HCT116 (cell line): ENCODE results near the gene SLC22A23. TPM values are rescaled to one million over a fixed set of nuclear protein-coding genes. Genes with fewer than 3 reads are reported as not detected.

ENCODE experiments used
- ATAC-seq: fragments of 200-7000 bp; cut with Tn5 transposase; 2 replicates; pipeline ENCODE4 v1.9.1; 2020; ENCODE audit warnings: mild to moderate bottlenecking, moderate library complexity
- BruUV-seq: library from RNA; stranded (reverse); fragments of 400-500 nt; replicated peaks from 2 replicates; lab custom pipeline; 2021; lab: Mats Ljungman, UMichigan
- CTCF ChIA-PET: fragments of 300-600 bp; sonication (Branson Sonifier 250); formaldehyde crosslinking; loops from one replicate; lab custom pipeline; 2021; ENCODE audit warnings: antibody characterized with exemption; lab: Charles Lee
- POLR2A ChIA-PET: fragments of 300-600, 350-600 bp; sonication (Branson Sonifier 250); formaldehyde crosslinking; loops from one replicate; lab custom pipeline; 2021; ENCODE audit warnings: antibody characterized with exemption; lab: Charles Lee
- RAD21 ChIA-PET, 2 experiments: fragments of 300-600 bp; sonication (Branson Sonifier 250); formaldehyde crosslinking; loops; one replicate each; lab custom pipeline; 2023; ENCODE audit warnings: low total read pairs in 2 of 2; ENCODE audit not compliant: uncharacterized antibody in 2 of 2, unreplicated experiment in 2 of 2, low non-redundant PET in 1 of 2; lab: Charles Lee
- DNase-seq: peaks from one replicate; pipeline ENCODE4 v3.0.0-alpha.2; 2010; ENCODE audit warnings: low read depth, low spot score
- H2AFZ ChIP-seq: fragments of 200-600 bp; shearing (Covaris generic), sonication (generic); 2 replicates; pipeline ENCODE4 v1.6.1; 2017; ENCODE audit warnings: low read depth, mixed run types, mixed read lengths, antibody characterized with exemption, low read length; ENCODE audit not compliant: poor library complexity, severe bottlenecking
- H3K27ac ChIP-seq: 2 replicates; pipeline ENCODE4 v1.5.1; 2012; ENCODE audit warnings: low read depth, low read length
- H3K27me3 ChIP-seq: fragments of 200-600 bp; sonication (generic); 2 replicates; pipeline ENCODE4 v1.6.1; 2016; ENCODE audit warnings: mixed run types, low read length, mixed read lengths; ENCODE audit not compliant: insufficient read depth
- H3K36me3 ChIP-seq, 2 experiments: fragments of 200-500 bp in 1 of 2; fragments of 200-600 bp in 1 of 2; sonication (Bioruptor generic) in 1 of 2; sonication (generic) in 1 of 2; 2 replicates each; pipeline versions ENCODE4 v1.5.1 to v1.6.1; 2014 to 2016; ENCODE audit warnings: low read length in 2 of 2, inconsistent platforms in 1 of 2, mixed read lengths in 1 of 2, mixed run types in 1 of 2; ENCODE audit not compliant: insufficient read depth in 2 of 2, control insufficient read depth in 1 of 2
- H3K4me1 ChIP-seq, 2 experiments: fragments of 200-600 bp in 1 of 2; sonication (generic) in 1 of 2; 2 replicates each; pipeline versions ENCODE4 v1.5.1 to v1.6.1; 2012 to 2017; ENCODE audit warnings: low read length in 2 of 2, inconsistent platforms in 1 of 2, mild to moderate bottlenecking in 1 of 2, mixed read lengths in 1 of 2, mixed run types in 1 of 2, moderate library complexity in 1 of 2; ENCODE audit not compliant: insufficient read depth in 2 of 2, control insufficient read depth in 1 of 2
- H3K4me2 ChIP-seq: fragments of 200-600 bp; sonication (generic); 2 replicates; pipeline ENCODE4 v1.6.1; 2017; ENCODE audit warnings: mixed run types, low read length, mixed read lengths
- H3K4me3 ChIP-seq, 2 experiments: fragments of 200-600 bp in 1 of 2; sonication (generic) in 1 of 2; replicated peaks in 1 of 2; 2 replicates each; pipeline ENCODE4 v1.5.1; 2011 to 2016; ENCODE audit warnings: low read length in 2 of 2, control low read depth in 1 of 2, low read depth in 1 of 2, mild to moderate bottlenecking in 1 of 2, mixed read lengths in 1 of 2, mixed run types in 1 of 2
- H3K79me2 ChIP-seq: fragments of 200-600 bp; sonication (generic); 2 replicates; pipeline ENCODE4 v1.6.1; 2017; ENCODE audit warnings: mild to moderate bottlenecking, mixed run types, low read length, moderate library complexity, mixed read lengths; ENCODE audit not compliant: insufficient read depth
- H3K9ac ChIP-seq: fragments of 200-600 bp; sonication (generic); 2 replicates; pipeline ENCODE4 v1.6.1; 2016; ENCODE audit warnings: low read length, mixed read lengths
- H3K9me2 ChIP-seq: fragments of 200-600 bp; sonication (generic), shearing (Covaris generic); 2 replicates; pipeline ENCODE4 v1.6.1; 2017; ENCODE audit warnings: mixed run types, mild to moderate bottlenecking, moderate library complexity; ENCODE audit not compliant: insufficient read depth
- H3K9me3 ChIP-seq, 2 experiments: fragments of 200-500 bp in 1 of 2; fragments of 200-600 bp in 1 of 2; sonication (Bioruptor generic) in 1 of 2; sonication (generic) in 1 of 2; 2 replicates each; pipeline ENCODE4 v1.6.1; 2014 to 2017; ENCODE audit warnings: low read length in 2 of 2, mixed read lengths in 2 of 2, inconsistent platforms in 1 of 2, low read depth in 1 of 2, mild to moderate bottlenecking in 1 of 2, mixed run types in 1 of 2, moderate library complexity in 1 of 2; ENCODE audit not compliant: control insufficient read depth in 1 of 2, insufficient read depth in 1 of 2
- H4K20me1 ChIP-seq: fragments of 200-600 bp; sonication (generic), shearing (Covaris generic); 2 replicates; pipeline ENCODE4 v1.6.1; 2017; ENCODE audit warnings: mixed run types, mild to moderate bottlenecking, moderate library complexity; ENCODE audit not compliant: insufficient read depth
- CBX3 ChIP-seq: IDR thresholded peaks from 2 replicates; pipeline ENCODE4 v1.6.1; 2012; ENCODE audit warnings: low read depth
- EGR1 ChIP-seq: IDR thresholded peaks from 2 replicates; pipeline ENCODE4 v1.6.1; 2012; ENCODE audit warnings: low read depth
- ELF1 ChIP-seq: IDR thresholded peaks from 2 replicates; pipeline ENCODE4 v1.6.1; 2012; ENCODE audit warnings: low read depth, borderline replicate concordance
- EZH2 ChIP-seq: fragments of 200-600 bp; sonication (generic); IDR thresholded peaks from 2 replicates; pipeline ENCODE4 v1.6.1; 2017; ENCODE audit warnings: antibody characterized with exemption, mixed run types
- EZH2phosphoT487 ChIP-seq: fragments of 200-600 bp; IDR thresholded peaks from 2 replicates; pipeline ENCODE4 v1.6.1; 2018; ENCODE audit warnings: antibody characterized with exemption, borderline replicate concordance
- FOSL1 ChIP-seq: IDR thresholded peaks from 2 replicates; pipeline ENCODE4 v1.6.1; 2012; ENCODE audit warnings: low read depth
- POLR2AphosphoS5 ChIP-seq: IDR thresholded peaks from 2 replicates; pipeline ENCODE4 v1.6.1; 2011; ENCODE audit warnings: mild to moderate bottlenecking, low read depth, low read length, moderate library complexity
- RAD21 ChIP-seq: IDR thresholded peaks from 2 replicates; pipeline ENCODE4 v1.6.1; 2012; ENCODE audit warnings: low read depth, mild to moderate bottlenecking
- SIN3A ChIP-seq: IDR thresholded peaks from 2 replicates; pipeline ENCODE4 v1.6.1; 2012; ENCODE audit warnings: low read depth
- TCF7L2 ChIP-seq: IDR thresholded peaks from 2 replicates; pipeline ENCODE4 v1.7.0; 2011; ENCODE audit warnings: borderline replicate concordance, inconsistent platforms; ENCODE audit not compliant: insufficient read depth, insufficient read length; ENCODE audit errors: extremely low read depth
- ZFX ChIP-seq: fragments of 450-650 bp; IDR thresholded peaks from 2 replicates; pipeline ENCODE4 v1.6.1; 2017
- ZNF274 ChIP-seq: fragments of 200-500 bp; sonication (Bioruptor generic); IDR thresholded peaks from 2 replicates; pipeline ENCODE4 v1.6.1; 2014; ENCODE audit warnings: mild to moderate bottlenecking, low read depth, low read length, inconsistent platforms
- intact Hi-C: fragments of 100-400 bp; cut with micrococcal nuclease; formaldehyde crosslinking; loops from 2 replicates; pipeline ENCODE4 v1.10.0; 2022
- total RNA-seq: library from RNA; stranded (reverse); gene quantifications from one replicate; pipeline ENCODE4 v1.2.1, GENCODE V29; 2021; ENCODE audit not compliant: unreplicated experiment
- TF ChIP-seq, protein P1 (sequence below): IDR thresholded peaks from 2 replicates; pipeline ENCODE4 v1.6.1; 2012; ENCODE audit warnings: low read depth
- TF ChIP-seq, protein P2 (sequence below): IDR thresholded peaks from 2 replicates; pipeline ENCODE4 v1.6.1; 2012
- TF ChIP-seq, protein P3 (sequence below): IDR thresholded peaks from 2 replicates; pipeline ENCODE4 v1.6.1; 2012

SLC22A23 gene
- total RNA-seq, 1 experiment from 2014 or later: 11.5 TPM

DNA sequence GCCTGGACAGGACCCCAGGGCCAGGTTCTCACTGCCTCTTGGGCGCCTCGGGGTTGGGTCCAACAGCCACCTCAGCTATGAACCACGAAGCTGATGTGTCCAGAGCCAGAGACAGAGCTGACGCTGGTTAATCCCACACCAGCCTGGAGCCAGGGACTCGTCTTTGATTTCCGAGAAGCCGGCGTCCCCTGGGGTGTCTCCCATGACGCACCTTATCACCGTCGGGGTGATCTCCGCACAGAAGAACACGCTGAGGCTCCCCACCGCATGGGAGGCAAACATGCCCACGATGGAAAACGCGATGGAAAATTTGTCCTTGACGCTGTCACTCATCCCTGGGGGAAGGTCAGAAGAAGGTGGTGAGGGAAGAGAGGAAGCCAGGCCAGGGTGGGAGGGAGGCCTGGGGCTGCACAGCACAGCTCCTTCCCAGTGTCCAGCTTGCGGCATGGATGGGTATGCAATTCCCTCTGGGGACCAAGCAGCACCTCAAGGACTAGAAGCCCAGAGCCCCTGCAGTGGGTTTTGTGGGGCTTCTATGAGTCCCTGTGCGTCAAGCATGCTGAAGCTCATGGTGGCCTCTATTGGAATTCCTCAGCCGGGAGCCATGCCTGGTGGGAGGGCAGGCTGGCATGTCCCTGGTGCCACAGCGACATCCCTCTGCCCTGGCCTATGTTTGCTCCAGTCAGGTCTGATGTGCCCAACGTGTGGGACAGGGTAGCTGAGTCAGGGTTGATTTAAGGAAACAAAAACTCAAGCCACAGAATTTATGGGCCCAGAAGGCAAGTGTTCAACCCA, 173.0 kb downstream of the SLC22A23 start:
- DNase-seq (no peak), ATAC-seq (no peak)
- H3K4me1 ChIP-seq: no peaks in the 10 kb centered on the region
- intact Hi-C loops: no loop called here
- no peak overlapping the region for H3K4me3 ChIP-seq
- no peaks in the 10 kb centered on the region for H3K36me3 ChIP-seq
- H3K9ac ChIP-seq: no peak overlapping the region
- H2AFZ ChIP-seq: no peak overlapping the region
- H3K79me2 ChIP-seq: no peaks in the 10 kb centered on the region
- no peaks in the 10 kb centered on the region for H4K20me1 ChIP-seq
- H3K4me2 ChIP-seq: no peak overlapping the region
- H3K9me2 ChIP-seq: no peaks in the 10 kb centered on the region
- no peak overlapping the region for H3K27ac ChIP-seq
- no peaks in the 10 kb centered on the region for H3K27me3 ChIP-seq
- ChIA-PET CTCF (no interaction called here), POLR2A (no interaction called here), RAD21 (no interaction called here)
- no TSS peak for BruUV-seq
- TF ChIP-seq TCF7L2 (no peak), EZH2 (no peak), RAD21 (no peak), EGR1 (no peak), POLR2AphosphoS5 (no peak), ZFX (no peak), EZH2phosphoT487 (no peak), ELF1 (no peak), SIN3A (no peak), ZNF274 (no peak), CBX3 (no peak), FOSL1 (no peak)
- TF ChIP-seq, protein P1, sequence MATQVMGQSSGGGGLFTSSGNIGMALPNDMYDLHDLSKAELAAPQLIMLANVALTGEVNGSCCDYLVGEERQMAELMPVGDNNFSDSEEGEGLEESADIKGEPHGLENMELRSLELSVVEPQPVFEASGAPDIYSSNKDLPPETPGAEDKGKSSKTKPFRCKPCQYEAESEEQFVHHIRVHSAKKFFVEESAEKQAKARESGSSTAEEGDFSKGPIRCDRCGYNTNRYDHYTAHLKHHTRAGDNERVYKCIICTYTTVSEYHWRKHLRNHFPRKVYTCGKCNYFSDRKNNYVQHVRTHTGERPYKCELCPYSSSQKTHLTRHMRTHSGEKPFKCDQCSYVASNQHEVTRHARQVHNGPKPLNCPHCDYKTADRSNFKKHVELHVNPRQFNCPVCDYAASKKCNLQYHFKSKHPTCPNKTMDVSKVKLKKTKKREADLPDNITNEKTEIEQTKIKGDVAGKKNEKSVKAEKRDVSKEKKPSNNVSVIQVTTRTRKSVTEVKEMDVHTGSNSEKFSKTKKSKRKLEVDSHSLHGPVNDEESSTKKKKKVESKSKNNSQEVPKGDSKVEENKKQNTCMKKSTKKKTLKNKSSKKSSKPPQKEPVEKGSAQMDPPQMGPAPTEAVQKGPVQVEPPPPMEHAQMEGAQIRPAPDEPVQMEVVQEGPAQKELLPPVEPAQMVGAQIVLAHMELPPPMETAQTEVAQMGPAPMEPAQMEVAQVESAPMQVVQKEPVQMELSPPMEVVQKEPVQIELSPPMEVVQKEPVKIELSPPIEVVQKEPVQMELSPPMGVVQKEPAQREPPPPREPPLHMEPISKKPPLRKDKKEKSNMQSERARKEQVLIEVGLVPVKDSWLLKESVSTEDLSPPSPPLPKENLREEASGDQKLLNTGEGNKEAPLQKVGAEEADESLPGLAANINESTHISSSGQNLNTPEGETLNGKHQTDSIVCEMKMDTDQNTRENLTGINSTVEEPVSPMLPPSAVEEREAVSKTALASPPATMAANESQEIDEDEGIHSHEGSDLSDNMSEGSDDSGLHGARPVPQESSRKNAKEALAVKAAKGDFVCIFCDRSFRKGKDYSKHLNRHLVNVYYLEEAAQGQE: no peak
- TF ChIP-seq, protein P2, sequence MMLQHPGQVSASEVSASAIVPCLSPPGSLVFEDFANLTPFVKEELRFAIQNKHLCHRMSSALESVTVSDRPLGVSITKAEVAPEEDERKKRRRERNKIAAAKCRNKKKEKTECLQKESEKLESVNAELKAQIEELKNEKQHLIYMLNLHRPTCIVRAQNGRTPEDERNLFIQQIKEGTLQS: no peak
- TF ChIP-seq, protein P3, sequence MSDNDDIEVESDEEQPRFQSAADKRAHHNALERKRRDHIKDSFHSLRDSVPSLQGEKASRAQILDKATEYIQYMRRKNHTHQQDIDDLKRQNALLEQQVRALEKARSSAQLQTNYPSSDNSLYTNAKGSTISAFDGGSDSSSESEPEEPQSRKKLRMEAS: no peak
- no peaks in the 10 kb centered on the region for H3K9me3 ChIP-seq
